H1 (cell line): ENCODE results near the gene FPR2. TPM values are rescaled to one million over a fixed set of nuclear protein-coding genes. Genes with fewer than 3 reads are reported as not detected.

Experiments used
- ATF3 ChIP-seq: IDR thresholded peaks from 2 replicates; pipeline ENCODE4 v1.6.1; 2011; ENCODE audit warnings: low read depth, mild to moderate bottlenecking, low read length; ENCODE audit not compliant: insufficient read depth
- FOSL1 ChIP-seq: IDR thresholded peaks from 2 replicates; pipeline ENCODE4 v1.6.1; 2011; ENCODE audit warnings: mild to moderate bottlenecking, low read depth, low read length, moderate library complexity; ENCODE audit not compliant: insufficient read depth
- GABPA ChIP-seq: IDR thresholded peaks from 2 replicates; pipeline ENCODE4 v1.6.1; 2011; ENCODE audit warnings: mild to moderate bottlenecking, low read length, moderate library complexity, borderline replicate concordance; ENCODE audit not compliant: insufficient read depth
- HDAC2 ChIP-seq, 2 experiments: fragments of 300-600 bp in 1 of 2; sonication (generic) in 1 of 2; IDR thresholded peaks; 2 replicates each; pipeline ENCODE4 v1.6.1; 2011 to 2012; ENCODE audit warnings: low read depth in 2 of 2, low read length in 2 of 2, mild to moderate bottlenecking in 2 of 2, moderate library complexity in 2 of 2, borderline replicate concordance in 1 of 2, inconsistent platforms in 1 of 2
- SIN3A ChIP-seq, 2 experiments: IDR thresholded peaks in 1 of 2; conservative IDR thresholded peaks in 1 of 2; 2 replicates each; pipeline ENCODE4 v1.6.1; 2011 to 2012; ENCODE audit warnings: low read length in 2 of 2, improper control_type of control experiment in 1 of 2, low read depth in 1 of 2, mild to moderate bottlenecking in 1 of 2
- TAF1 ChIP-seq: IDR thresholded peaks from 2 replicates; pipeline ENCODE4 v1.6.1; 2011; ENCODE audit warnings: mild to moderate bottlenecking, low read depth, low read length
- polyA plus RNA-seq, 7 experiments: library from polyadenylated mRNA; depleted of rRNA in 3 of 7; stranded (reverse) in 5 of 7; unstranded in 2 of 7; fragments of >200 nt in 5 of 7; fragments of 200-250 nt in 2 of 7; gene quantifications; 1 replicate in 5 of 7; 2 replicates in 1 of 7; 4 replicates in 1 of 7; pipeline versions ENCODE4 v1.2.1 to v1.2.3, GENCODE V29; 2011 to 2013; ENCODE audit warnings: missing spikeins in 2 of 7, mixed read lengths in 2 of 7
- total RNA-seq: library from RNA; stranded (reverse); fragmentation: NEBNext Ultra II Directional; extraction: Animal tissue kit (Norgen Biotek cat#: 25700); gene quantifications from 2 replicates; pipeline ENCODE4 v1.2.1, GENCODE V29; 2021

FPR2 gene
- total and polyA plus RNA-seq, 2 of the 8 experiments (the other 6 are each of a cell fraction or from before 2014, with no cell fraction given) = 0.17 TPM; not detected in 1

DNA sequence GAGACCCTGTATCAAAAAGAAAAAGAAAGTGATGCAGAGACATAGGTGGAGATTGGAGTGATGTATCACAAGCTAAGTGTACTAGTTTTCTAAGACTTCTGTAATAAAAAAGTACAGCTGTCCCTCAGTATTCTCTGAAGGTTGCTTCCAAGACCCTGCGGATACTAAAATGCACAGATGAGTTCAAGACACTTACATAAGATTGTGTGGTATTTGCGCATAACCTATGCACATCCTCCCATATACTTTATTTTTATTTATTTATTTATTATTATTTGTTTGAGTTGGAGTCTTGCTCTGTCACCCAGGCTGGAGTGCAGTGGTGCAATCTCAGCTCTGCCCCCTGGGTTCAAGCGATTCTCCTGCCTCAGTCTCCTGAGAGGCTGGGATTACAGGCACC lies 23.6 kb upstream of the FPR2 start (continued):
- TF ChIP-seq ATF3 = no peak
- TF ChIP-seq HDAC2 (IDR thresholded peaks at IDR 0.05; ENCODE audit: borderline replicate concordance in 1 of 2, low read depth in 2 of 2, low read length in 2 of 2) = no peak
- TF ChIP-seq TAF1 = no peak
- no peak for TF ChIP-seq FOSL1
- no peak for TF ChIP-seq SIN3A (conservative IDR thresholded peaks at IDR 0.05 in 1 of 2, IDR thresholded peaks at IDR 0.05 in 1 of 2; ENCODE audit: low read depth in 1 of 2, low read length in 2 of 2)
- TF ChIP-seq GABPA = no peak
- TF ChIP-seq, all 59 proteins: peak for 0
